Measurements from ENCODE around the gene CDC42BPA. TPM values are rescaled to one million over a fixed set of nuclear protein-coding genes. Genes with fewer than 3 reads are reported as not detected.

The CDC42BPA gene
- total and polyA plus RNA-seq, 2 of the 13 experiments (the other 11 are each of a cell fraction or from before 2014, with no cell fraction given), result 6.5 to 16.0 TPM

GRCh38 chr1:226949401-226949800 lies 368.9 kb downstream of the CDC42BPA start:
- Histone ChIP-seq H3K36me3 (replicated peaks in 1 of 2; ENCODE audit: control insufficient read depth in 1 of 2, insufficient read depth in 2 of 2, low read length in 2 of 2) (peaks cover 3 to 24% of the 10 kb centered on the region in 2 experiments; a peak in 4 of 5 replicates), H3K27me3 (ENCODE audit: control insufficient read depth in 1 of 2, insufficient read depth in 2 of 2, low read length in 2 of 2) (no peaks in the 10 kb centered on the region), H3K9ac (ENCODE audit: insufficient read depth, low read depth, low read length) (no peak overlapping the region), H3K9me3 (ENCODE audit: low read length) (no peaks in the 10 kb centered on the region), H3K4me2 (ENCODE audit: low read depth, low read length) (no peak overlapping the region), H3K79me2 (ENCODE audit: insufficient read depth, low read length) (peaks cover 94% of the 10 kb centered on the region), H3K4me1 (ENCODE audit: insufficient read depth, low read length) (peaks cover 52% of the 10 kb centered on the region), H3K4me3 (replicated peaks in 1 of 3; ENCODE audit: insufficient read depth in 1 of 3, low read depth in 2 of 3, low read length in 3 of 3) (no peak overlapping the region), H3K27ac (ENCODE audit: extremely low read length, insufficient read depth, low read length) (no peak overlapping the region), H4K20me1 (ENCODE audit: insufficient read depth, low read length) (peaks cover 43% of the 10 kb centered on the region), H2AFZ (ENCODE audit: low read length) (no peak overlapping the region)
- intact Hi-C loops (cut with micrococcal nuclease; ENCODE audit: unreplicated experiment), result loop anchor here (2.0 to 5.0 kb wide), 2 partner anchors 43 to 69 kb away; no protein-coding TSS in a partner anchor
- DNase-seq (ENCODE audit: low spot score), result no peak
- no peak for FAIRE-seq
- no peak for ATAC-seq
- no TSS peak for BruUV-seq (replicated peaks)
- ChIA-PET POLR2A (no interaction called here), CTCF (ENCODE audit: low intra/inter-chr PET ratio, low total read pairs) (no interaction called here)
- in situ Hi-C loops (cut with HindIII; ENCODE audit: extremely low pct_ligation_motif_present, low pct_unique_long_range_greater_than_20kb), result no loop called here
- WGBS (ENCODE audit: low lambda C conversion rate), result 92% methylated on average over 3 of the region's 3 CpGs
- TF ChIP-seq LBX2 (CRISPR knock-in tag; IDR thresholded peaks at IDR 0.05; ENCODE audit: borderline replicate concordance) (no peak), TSC22D2 (CRISPR knock-in tag; IDR thresholded peaks at IDR 0.05; ENCODE audit: borderline replicate concordance) (no peak), ZNF3 (CRISPR knock-in tag; IDR thresholded peaks at IDR 0.05) (no peak), RERE (CRISPR knock-in tag; IDR thresholded peaks at IDR 0.05; ENCODE audit: low read depth) (no peak), ZNF337 (CRISPR knock-in tag; IDR thresholded peaks at IDR 0.05; ENCODE audit: borderline replicate concordance, low read depth) (no peak), GMEB1 (CRISPR knock-in tag; IDR thresholded peaks at IDR 0.05; ENCODE audit: borderline replicate concordance) (no peak), ZNF687 (CRISPR knock-in tag; IDR thresholded peaks at IDR 0.05) (no peak), TP53 (CRISPR knock-in tag; conservative IDR thresholded peaks at IDR 0.05) (no peak), HOXA9 (CRISPR knock-in tag; IDR thresholded peaks at IDR 0.05; ENCODE audit: borderline replicate concordance) (no peak), ZFX (CRISPR knock-in tag; IDR thresholded peaks at IDR 0.05; ENCODE audit: low read depth) (no peak), SALL1 (CRISPR knock-in tag; IDR thresholded peaks at IDR 0.05) (no peak), ZNF30 (CRISPR knock-in tag; IDR thresholded peaks at IDR 0.05) (no peak), NONO (IDR thresholded peaks at IDR 0.05) (no peak), NONO (CRISPR knock-in tag; conservative IDR thresholded peaks at IDR 0.05) (no peak)
